Natural killer cell (primary cell): ENCODE measurements around the gene TMEM119. TPM values are rescaled to one million over a fixed set of nuclear protein-coding genes. Genes with fewer than 3 reads are reported as not detected.

Experiments
- ATAC-seq, 3 donors: fragments of 150-1000 bp in 2 of 3; fragments of 200-7000 bp in 1 of 3; cut with Tn5 transposase; 1 replicate in 1 of 3; 2 replicates in 2 of 3; pipeline ENCODE4 v1.10.0; 2021; ENCODE audit warnings: mild to moderate bottlenecking in 2 of 3, moderate library complexity in 2 of 3
- DNase-seq, 2 donors: peaks; one replicate each; pipeline versions ENCODE4 v3.0.0 to v3.0.0-alpha.2; 2013 to 2021; ENCODE audit warnings: mixed read lengths in 1 of 2
- H3K27ac ChIP-seq: one replicate; pipeline ENCODE4 v1.5.1; 2013; ENCODE audit warnings: mild to moderate bottlenecking, low read length
- H3K27me3 ChIP-seq: one replicate; pipeline ENCODE4 v1.6.1; 2013; ENCODE audit warnings: low read length; ENCODE audit not compliant: control insufficient read depth, insufficient read depth
- H3K36me3 ChIP-seq: one replicate; pipeline ENCODE4 v1.6.1; 2013; ENCODE audit warnings: low read length; ENCODE audit not compliant: control insufficient read depth, insufficient read depth
- H3K4me1 ChIP-seq: one replicate; pipeline ENCODE4 v1.6.1; 2013; ENCODE audit warnings: low read length; ENCODE audit not compliant: control insufficient read depth, insufficient read depth
- H3K4me3 ChIP-seq: one replicate; pipeline ENCODE4 v1.5.1; 2013; ENCODE audit warnings: low read length
- H3K9me3 ChIP-seq: one replicate; pipeline ENCODE4 v1.6.1; 2013; ENCODE audit warnings: low read length; ENCODE audit not compliant: control insufficient read depth, insufficient read depth
- H3K27ac Mint-ChIP-seq, 2 donors: one replicate each; pipeline ENCODE4 v1.8.0; 2022; ENCODE audit warnings: mild to moderate bottlenecking in 2 of 2, mixed read lengths in 2 of 2, moderate library complexity in 1 of 2
- H3K27me3 Mint-ChIP-seq, 2 donors: one replicate each; pipeline ENCODE4 v1.8.0; 2022; ENCODE audit warnings: low read depth in 2 of 2, mixed read lengths in 2 of 2
- H3K36me3 Mint-ChIP-seq: one replicate; pipeline ENCODE4 v1.8.0; 2022; ENCODE audit warnings: mixed read lengths
- H3K4me1 Mint-ChIP-seq, 2 donors: one replicate each; pipeline ENCODE4 v1.8.0; 2022; ENCODE audit warnings: mixed read lengths in 2 of 2
- H3K4me3 Mint-ChIP-seq: one replicate; pipeline ENCODE4 v1.8.0; 2022; ENCODE audit warnings: mild to moderate bottlenecking, moderate library complexity, mixed read lengths
- H3K9me3 Mint-ChIP-seq, 2 donors: one replicate each; pipeline ENCODE4 v1.8.0; 2022; ENCODE audit warnings: mixed read lengths in 2 of 2
- CTCF ChIP-seq: fragments of 200-600 bp; IDR thresholded peaks from one replicate; pipeline ENCODE4 v1.8.0; 2022; ENCODE audit warnings: antibody characterized with exemption
- WGBS: methylation state at CpG from one replicate; pipeline ENCODE4 v1.1.7; 2013; ENCODE audit warnings: missing lambda C conversion rate; ENCODE audit not compliant: insufficient coverage; 5-methylcytosine and 5-hydroxymethylcytosine counted together
- intact Hi-C: fragments of 100-400 bp; cut with micrococcal nuclease; formaldehyde crosslinking; loops from one replicate; pipeline ENCODE4 v1.14.2; 2022
- total RNA-seq, 4 donors: library from RNA; stranded (reverse); fragments of 120-200 nt in 1 of 4; gene quantifications; one replicate each; pipeline versions ENCODE4 v1.2.3 to v1.2.4, GENCODE V29; 2013 to 2022

TMEM119 gene
- total RNA-seq, 3 donors from 2014 or later (not counting 1 experiment from before 2014, with no cell fraction given): 0.70 to 3.4 (median 0.71) TPM

DNA sequence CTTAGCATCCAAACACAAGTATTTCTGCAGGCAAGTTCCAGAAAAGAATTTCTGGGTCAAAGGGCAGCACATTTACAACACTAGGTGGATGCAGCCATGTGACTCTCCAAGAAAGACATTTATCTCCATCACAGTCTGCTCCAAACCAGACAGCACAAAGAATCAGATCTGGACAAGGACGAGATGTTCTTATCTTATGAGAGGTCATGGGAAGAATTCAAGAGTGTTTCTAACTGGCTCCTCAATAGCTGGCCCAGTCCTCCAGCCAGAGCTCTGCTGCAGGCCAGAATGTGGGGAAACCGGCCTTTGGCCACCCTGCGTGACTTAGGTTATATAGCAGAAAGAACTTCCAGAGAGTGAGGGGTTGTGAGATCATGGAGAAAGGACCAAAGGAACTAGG, 17.4 kb downstream of the TMEM119 start:
- DNase-seq (no peak), ATAC-seq (no peak)
- peaks cover 5 to 16% of the 10 kb centered on the region in 2 donors for H3K4me1 Mint-ChIP-seq
- H3K36me3 ChIP-seq: no peaks in the 10 kb centered on the region
- 96% methylated on average over 3 of the region's 3 CpGs for WGBS
- no peak overlapping the region for H3K27ac Mint-ChIP-seq
- peaks cover 7% of the 10 kb centered on the region for H3K9me3 ChIP-seq
- no peak overlapping the region for H3K27ac ChIP-seq
- H3K27me3 ChIP-seq: no peaks in the 10 kb centered on the region
- peaks cover 8 to 11% of the 10 kb centered on the region in 2 donors for H3K9me3 Mint-ChIP-seq
- no peaks in the 10 kb centered on the region for H3K36me3 Mint-ChIP-seq
- no peak overlapping the region for H3K4me3 ChIP-seq
- no peak for TF ChIP-seq CTCF
- H3K4me3 Mint-ChIP-seq: no peak overlapping the region
- peaks cover 8% of the 10 kb centered on the region for H3K4me1 ChIP-seq
- intact Hi-C loops: no loop called here
- H3K27me3 Mint-ChIP-seq: peaks cover 0 to 6% of the 10 kb centered on the region in 2 donors

GRCh38 chr12:108578813-108579212, 19.1 kb downstream of the TMEM119 start:
- intact Hi-C loops: no loop called here
- Mint-ChIP-seq H3K4me1 (peaks cover 5 to 16% of the 10 kb centered on the region in 2 donors), H3K4me3 (no peak overlapping the region), H3K36me3 (no peaks in the 10 kb centered on the region), H3K9me3 (peaks cover 8 to 11% of the 10 kb centered on the region in 2 donors), H3K27ac (peak overlapping the region; percentile 61 to 72), H3K27me3 (peaks cover 0 to 10% of the 10 kb centered on the region in 2 donors)
- no peak for TF ChIP-seq CTCF
- DNase-seq: peak in 1 of 2 donors; percentile 16
- H3K36me3 ChIP-seq: no peaks in the 10 kb centered on the region
- H3K9me3 ChIP-seq: peaks cover 7% of the 10 kb centered on the region
- peak overlapping the region; percentile 31 for H3K27ac ChIP-seq
- ATAC-seq: peak in 2 of 3 donors; percentile 17 to 44
- WGBS: 50% methylated on average over 3 of the region's 3 CpGs
- H3K27me3 ChIP-seq: no peaks in the 10 kb centered on the region
- H3K4me1 ChIP-seq: peaks cover 8% of the 10 kb centered on the region
- no peak overlapping the region for H3K4me3 ChIP-seq

GRCh38 chr12:108578264-108578663, 19.6 kb downstream of the TMEM119 start:
- WGBS: 100% methylated on average over 2 of the region's 2 CpGs

More at GRCh38 chr12:108578264-108578663, 19.6 kb downstream of the TMEM119 start:
- ATAC-seq: peak in 1 of 3 donors; percentile 15
- no peak overlapping the region for H3K4me3 ChIP-seq
- intact Hi-C loops: no loop called here
- no peak for DNase-seq
- H3K36me3 ChIP-seq: no peaks in the 10 kb centered on the region
- Mint-ChIP-seq H3K27me3 (peaks cover 0 to 10% of the 10 kb centered on the region in 2 donors), H3K4me3 (no peak overlapping the region), H3K36me3 (no peaks in the 10 kb centered on the region), H3K9me3 (peaks cover 8 to 11% of the 10 kb centered on the region in 2 donors), H3K27ac (peak overlapping the region; percentile 61 to 72), H3K4me1 (peaks cover 5 to 16% of the 10 kb centered on the region in 2 donors)
- H3K4me1 ChIP-seq: peaks cover 8% of the 10 kb centered on the region
- no peak overlapping the region for H3K27ac ChIP-seq
- H3K27me3 ChIP-seq: no peaks in the 10 kb centered on the region
- TF ChIP-seq CTCF: no peak
- H3K9me3 ChIP-seq: peaks cover 7% of the 10 kb centered on the region
